ENCODE measurements around the gene NUMA1.

NUMA1 gene

DNA sequence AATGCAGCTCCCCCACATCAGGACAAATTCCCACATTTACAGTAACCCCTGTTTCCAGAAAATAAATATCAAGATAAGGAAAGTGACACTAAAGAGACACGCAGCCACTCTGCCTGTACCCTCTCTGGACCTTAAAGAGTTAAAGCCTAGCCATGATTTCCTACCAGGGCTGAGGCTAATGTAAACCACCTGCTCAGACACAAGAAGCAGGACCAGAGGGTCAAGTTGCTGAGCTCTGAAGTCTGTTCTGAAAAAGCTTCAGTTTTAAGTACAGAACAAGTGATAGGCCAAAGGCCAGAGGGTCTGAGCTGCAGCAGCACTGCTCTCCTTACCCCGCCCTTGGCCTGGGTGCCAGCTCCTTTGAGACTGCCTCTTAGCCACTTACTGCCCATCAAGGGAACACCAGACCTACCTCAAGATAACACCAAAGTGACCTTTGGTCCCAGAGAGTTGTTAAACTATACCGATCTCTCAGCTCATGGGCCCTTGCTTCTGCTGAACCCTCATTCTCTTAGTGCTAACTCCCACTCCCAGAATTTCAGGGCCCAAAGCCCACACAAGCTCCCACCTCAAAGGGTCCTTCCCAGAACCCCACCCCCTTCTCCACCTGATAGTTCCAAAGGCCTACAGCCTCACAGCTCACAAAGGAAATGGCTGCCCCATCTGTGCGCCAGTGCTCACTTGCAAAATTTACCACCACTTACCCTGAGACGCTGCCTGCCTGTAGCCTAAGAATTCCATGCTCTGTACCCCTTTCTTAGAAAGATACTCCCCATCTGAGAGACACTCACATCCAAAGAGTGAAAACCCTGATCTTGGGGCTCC lies 41.1 kb downstream of the NUMA1 start:
- TF ChIP-seq, protein P1, sequence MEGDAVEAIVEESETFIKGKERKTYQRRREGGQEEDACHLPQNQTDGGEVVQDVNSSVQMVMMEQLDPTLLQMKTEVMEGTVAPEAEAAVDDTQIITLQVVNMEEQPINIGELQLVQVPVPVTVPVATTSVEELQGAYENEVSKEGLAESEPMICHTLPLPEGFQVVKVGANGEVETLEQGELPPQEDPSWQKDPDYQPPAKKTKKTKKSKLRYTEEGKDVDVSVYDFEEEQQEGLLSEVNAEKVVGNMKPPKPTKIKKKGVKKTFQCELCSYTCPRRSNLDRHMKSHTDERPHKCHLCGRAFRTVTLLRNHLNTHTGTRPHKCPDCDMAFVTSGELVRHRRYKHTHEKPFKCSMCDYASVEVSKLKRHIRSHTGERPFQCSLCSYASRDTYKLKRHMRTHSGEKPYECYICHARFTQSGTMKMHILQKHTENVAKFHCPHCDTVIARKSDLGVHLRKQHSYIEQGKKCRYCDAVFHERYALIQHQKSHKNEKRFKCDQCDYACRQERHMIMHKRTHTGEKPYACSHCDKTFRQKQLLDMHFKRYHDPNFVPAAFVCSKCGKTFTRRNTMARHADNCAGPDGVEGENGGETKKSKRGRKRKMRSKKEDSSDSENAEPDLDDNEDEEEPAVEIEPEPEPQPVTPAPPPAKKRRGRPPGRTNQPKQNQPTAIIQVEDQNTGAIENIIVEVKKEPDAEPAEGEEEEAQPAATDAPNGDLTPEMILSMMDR (IDR thresholded peaks at IDR 0.05; ENCODE audit: low read depth, low read length, missing control alignments) = no peak
- H3K27ac ChIP-seq = peak overlapping the region; percentile 6
- in situ Hi-C loops (cut with HindIII; ENCODE audit: low pct_ligation_motif_present, low sequenced_read_pairs) = no loop called here
- peaks cover 5% of the 10 kb centered on the region for H3K36me3 ChIP-seq (replicated peaks)
- peak overlapping the region; percentile 74 for H3K4me3 ChIP-seq (ENCODE audit: low read depth, low read length)
- no peaks in the 10 kb centered on the region for H3K27me3 ChIP-seq (replicated peaks)
- no peak for DNase-seq

DNA sequence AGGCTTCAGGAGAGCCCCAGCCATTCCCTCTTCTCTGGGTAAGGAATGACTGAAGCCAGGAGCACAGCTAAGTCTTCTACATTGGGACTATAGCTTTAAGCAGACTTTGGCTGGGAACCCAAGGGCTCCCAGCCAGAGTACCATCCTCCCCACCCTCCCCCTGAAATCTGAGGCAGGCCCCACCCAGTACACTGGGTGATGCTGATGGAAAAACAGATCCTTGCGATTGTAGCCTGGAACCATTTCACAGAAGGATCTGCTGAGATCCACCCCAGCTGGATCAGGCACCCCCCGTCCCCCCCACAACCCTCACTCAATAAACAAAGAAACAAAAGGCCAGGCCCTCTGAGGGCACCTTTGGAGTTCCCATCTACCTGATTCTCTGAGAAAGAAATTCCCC lies 41.9 kb downstream of the NUMA1 start:
- peaks cover 11% of the 10 kb centered on the region for H3K36me3 ChIP-seq (replicated peaks)
- DNase-seq = peak; percentile 18
- peak overlapping the region; percentile 74 for H3K4me3 ChIP-seq (ENCODE audit: low read depth, low read length)
- no peaks in the 10 kb centered on the region for H3K27me3 ChIP-seq (replicated peaks)
- in situ Hi-C loops (cut with HindIII; ENCODE audit: low pct_ligation_motif_present, low sequenced_read_pairs) = no loop called here
- no peak overlapping the region for H3K27ac ChIP-seq
- TF ChIP-seq, protein P1 (IDR thresholded peaks at IDR 0.05; ENCODE audit: low read depth, low read length, missing control alignments) = no peak

DNA sequence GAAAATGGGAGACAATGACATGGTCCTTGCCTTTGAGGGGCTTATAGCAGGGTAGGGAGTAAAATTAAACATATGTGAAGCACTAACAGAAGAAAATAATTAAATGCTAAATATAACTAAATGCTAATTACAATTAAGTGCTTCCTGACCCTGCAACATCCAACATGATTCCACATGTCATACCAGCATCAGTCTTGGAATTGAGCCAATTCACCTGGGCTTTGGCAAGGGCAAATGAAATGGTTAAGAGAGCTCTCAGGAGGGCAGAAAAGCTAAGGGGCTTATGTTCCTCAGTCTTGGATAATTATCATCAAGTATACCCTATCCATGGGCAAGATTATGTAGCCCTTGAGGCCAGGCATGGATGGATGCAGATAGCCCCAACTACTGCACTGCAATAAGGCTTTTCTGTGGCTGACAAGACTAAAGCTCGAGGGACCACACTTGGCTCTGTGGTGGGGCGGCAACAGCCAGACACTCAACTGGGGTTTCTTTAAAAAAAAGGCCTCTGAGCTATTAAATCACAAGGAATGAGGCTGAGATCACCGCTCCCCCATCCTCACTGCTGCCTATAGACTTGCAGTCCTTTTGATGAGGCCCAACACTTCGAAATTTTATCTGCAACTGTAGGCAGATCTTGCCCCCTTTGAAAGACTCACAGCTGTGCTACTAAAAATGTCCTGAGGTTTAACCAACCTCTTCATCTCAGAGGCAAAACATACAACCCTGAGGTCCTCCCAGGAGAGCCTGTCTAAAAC lies 42.6 kb downstream of the NUMA1 start:
- TF ChIP-seq, protein P1 (IDR thresholded peaks at IDR 0.05; ENCODE audit: low read depth, low read length, missing control alignments) = no peak
- Histone ChIP-seq H3K4me3 (ENCODE audit: low read depth, low read length) (no peak overlapping the region), H3K27me3 (replicated peaks) (no peaks in the 10 kb centered on the region), H3K27ac (no peak overlapping the region), H3K36me3 (replicated peaks) (peaks cover 13% of the 10 kb centered on the region)
- no peak for DNase-seq
- in situ Hi-C loops (cut with HindIII; ENCODE audit: low pct_ligation_motif_present, low sequenced_read_pairs) = no loop called here

DNA sequence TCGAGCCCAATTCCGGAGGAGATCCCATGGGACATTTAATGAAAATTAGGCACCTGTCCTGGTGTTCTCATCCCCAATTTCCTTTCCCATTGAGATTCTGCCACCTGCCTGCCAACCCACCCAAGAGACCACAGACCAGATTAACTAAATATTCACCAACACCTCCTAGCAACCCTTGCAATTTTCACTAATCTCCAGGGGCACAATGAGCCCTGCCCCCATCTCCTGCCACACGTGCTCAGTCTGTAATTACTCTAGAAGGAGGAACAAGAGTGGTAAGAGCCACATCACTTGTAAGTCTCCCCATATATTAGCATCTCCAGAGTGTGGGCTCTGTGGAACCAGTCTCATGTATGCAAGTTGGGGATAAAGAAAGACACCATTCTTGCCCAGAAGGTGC lies 43.7 kb downstream of the NUMA1 start:
- TF ChIP-seq, protein P1 (IDR thresholded peaks at IDR 0.05; ENCODE audit: low read depth, low read length, missing control alignments) = no peak
- in situ Hi-C loops (cut with HindIII; ENCODE audit: low pct_ligation_motif_present, low sequenced_read_pairs) = no loop called here
- peaks cover 13% of the 10 kb centered on the region for H3K36me3 ChIP-seq (replicated peaks)
- no peaks in the 10 kb centered on the region for H3K27me3 ChIP-seq (replicated peaks)
- no peak overlapping the region for H3K4me3 ChIP-seq (ENCODE audit: low read depth, low read length)
- no peak for DNase-seq
- no peak overlapping the region for H3K27ac ChIP-seq

DNA sequence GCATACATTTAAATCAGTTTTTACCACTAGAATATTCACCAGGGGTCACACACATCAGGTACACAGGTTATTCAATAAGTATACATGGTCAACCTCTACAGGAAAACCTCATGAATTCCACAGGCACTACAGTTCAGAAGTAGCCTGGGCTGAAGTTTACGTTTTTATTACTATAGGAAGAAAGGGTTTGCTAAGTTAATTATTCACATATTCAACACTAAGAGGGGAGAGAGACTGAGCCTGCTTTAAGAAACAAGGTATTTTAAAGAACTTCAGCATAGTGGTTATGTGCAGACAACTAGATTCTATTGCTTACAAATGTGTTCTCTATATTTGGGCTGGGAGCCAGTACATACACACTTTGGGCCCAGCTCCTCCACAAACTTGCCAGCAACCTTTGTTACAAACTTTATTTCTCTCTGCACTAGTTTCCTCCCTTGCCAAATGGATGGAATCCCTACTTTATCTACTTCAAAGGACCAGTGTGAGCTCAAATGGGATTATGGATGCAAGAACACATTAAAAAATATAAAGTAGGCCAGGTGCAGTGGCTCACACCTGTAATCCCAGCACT lies 49.8 kb downstream of the NUMA1 start:
- Histone ChIP-seq H3K36me3 (replicated peaks) (peaks cover 37% of the 10 kb centered on the region), H3K4me3 (ENCODE audit: low read depth, low read length) (no peak overlapping the region), H3K27me3 (replicated peaks) (no peaks in the 10 kb centered on the region), H3K27ac (no peak overlapping the region)
- TF ChIP-seq, protein P1 (IDR thresholded peaks at IDR 0.05; ENCODE audit: low read depth, low read length, missing control alignments) = no peak
- in situ Hi-C loops (cut with HindIII; ENCODE audit: low pct_ligation_motif_present, low sequenced_read_pairs) = no loop called here
- no peak for DNase-seq

Data from brain microvascular endothelial cell (primary cell).